Left ventricle myocardium inferior (tissue), 1 donor: ENCODE data around the gene MRGPRF. TPM values are rescaled to one million over a fixed set of nuclear protein-coding genes. Genes with fewer than 3 reads are reported as not detected.

ENCODE experiments used
- DNase-seq: peaks from one replicate; pipeline ENCODE4 v3.0.0-alpha.2; 2020
- H3K27ac ChIP-seq: fragments of 200-600 bp; replicated peaks from 2 replicates; pipeline ENCODE4 v1.8.0; 2021
- H3K27me3 ChIP-seq: fragments of 200-600 bp; 2 replicates; pipeline ENCODE4 v1.8.0; 2021; ENCODE audit warnings: low read depth
- H3K36me3 ChIP-seq: fragments of 200-600 bp; 2 replicates; pipeline ENCODE4 v1.8.0; 2021
- H3K4me1 ChIP-seq: fragments of 200-600 bp; 2 replicates; pipeline ENCODE4 v1.8.0; 2021
- H3K4me3 ChIP-seq: fragments of 200-600 bp; 2 replicates; pipeline ENCODE4 v1.8.0; 2021; ENCODE audit warnings: mild to moderate bottlenecking, moderate library complexity
- H3K9me3 ChIP-seq: fragments of 200-600 bp; replicated peaks from 2 replicates; pipeline ENCODE4 v1.8.0; 2021
- intact Hi-C: fragments of 100-400 bp; cut with micrococcal nuclease; formaldehyde crosslinking; loops from one replicate; pipeline ENCODE4 v1.11.0; 2022
- total RNA-seq: library from RNA; stranded (reverse); fragmentation: NEBNext Ultra II Directional; extraction: Animal tissue kit (Norgen Biotek cat#: 25700); gene quantifications from one replicate; pipeline ENCODE4 v1.2.1, GENCODE V29; 2021
- TF ChIP-seq, protein P1 (sequence below): fragments of 200-600 bp; IDR thresholded peaks from 2 replicates; pipeline ENCODE4 v1.8.0; 2021; ENCODE audit warnings: antibody characterized with exemption, mild to moderate bottlenecking, borderline replicate concordance
- donor health status: DM: no; HTN: yes; CAD: no; lungs with severe emphysema.

The MRGPRF gene
- total RNA-seq, 1 donor from 2014 or later = 3.9 TPM

DNA sequence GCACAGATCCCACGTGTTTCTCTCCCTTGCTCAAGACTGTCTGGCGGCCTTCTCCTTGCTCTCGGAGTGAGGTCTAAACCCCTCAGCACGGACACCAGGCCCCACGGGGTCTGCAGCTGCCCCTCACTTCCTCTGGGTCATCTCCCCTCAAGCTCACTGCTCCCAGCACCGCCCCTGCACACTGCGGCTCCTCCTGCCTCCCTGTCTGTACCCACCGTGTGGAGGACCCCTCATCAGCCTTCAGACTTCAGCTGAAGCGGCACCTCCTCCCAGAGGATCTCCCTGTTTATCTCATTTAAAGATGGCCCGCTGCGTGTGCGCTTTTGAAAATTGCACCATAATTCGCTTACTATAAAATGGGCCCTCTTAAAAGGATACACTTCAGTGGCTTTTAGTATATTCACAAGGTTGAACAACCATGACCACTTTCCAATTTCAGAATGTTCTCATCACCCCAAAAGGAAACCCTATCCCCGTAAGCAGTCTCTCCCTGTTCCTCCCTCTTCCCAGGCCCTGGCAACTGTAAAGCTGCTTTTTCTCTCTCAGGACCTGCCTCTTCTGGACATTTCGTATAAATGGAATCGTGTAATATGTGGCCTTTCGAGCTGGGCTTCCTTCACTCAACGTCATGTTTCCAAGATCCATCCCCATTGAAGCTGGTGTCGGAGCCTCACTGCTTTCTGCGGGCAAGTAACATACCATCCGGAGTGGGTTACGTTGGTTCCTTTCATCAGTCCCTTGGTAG, 21.2 kb upstream of the MRGPRF start:
- no peak for DNase-seq
- Histone ChIP-seq H3K27me3 (peaks cover 12% of the 10 kb centered on the region), H3K9me3 (no peaks in the 10 kb centered on the region), H3K27ac (no peak overlapping the region), H3K4me3 (no peak overlapping the region), H3K4me1 (peaks cover 5% of the 10 kb centered on the region), H3K36me3 (no peaks in the 10 kb centered on the region)
- TF ChIP-seq, protein P1, sequence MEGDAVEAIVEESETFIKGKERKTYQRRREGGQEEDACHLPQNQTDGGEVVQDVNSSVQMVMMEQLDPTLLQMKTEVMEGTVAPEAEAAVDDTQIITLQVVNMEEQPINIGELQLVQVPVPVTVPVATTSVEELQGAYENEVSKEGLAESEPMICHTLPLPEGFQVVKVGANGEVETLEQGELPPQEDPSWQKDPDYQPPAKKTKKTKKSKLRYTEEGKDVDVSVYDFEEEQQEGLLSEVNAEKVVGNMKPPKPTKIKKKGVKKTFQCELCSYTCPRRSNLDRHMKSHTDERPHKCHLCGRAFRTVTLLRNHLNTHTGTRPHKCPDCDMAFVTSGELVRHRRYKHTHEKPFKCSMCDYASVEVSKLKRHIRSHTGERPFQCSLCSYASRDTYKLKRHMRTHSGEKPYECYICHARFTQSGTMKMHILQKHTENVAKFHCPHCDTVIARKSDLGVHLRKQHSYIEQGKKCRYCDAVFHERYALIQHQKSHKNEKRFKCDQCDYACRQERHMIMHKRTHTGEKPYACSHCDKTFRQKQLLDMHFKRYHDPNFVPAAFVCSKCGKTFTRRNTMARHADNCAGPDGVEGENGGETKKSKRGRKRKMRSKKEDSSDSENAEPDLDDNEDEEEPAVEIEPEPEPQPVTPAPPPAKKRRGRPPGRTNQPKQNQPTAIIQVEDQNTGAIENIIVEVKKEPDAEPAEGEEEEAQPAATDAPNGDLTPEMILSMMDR = no peak
- intact Hi-C loops = no loop called here

DNA sequence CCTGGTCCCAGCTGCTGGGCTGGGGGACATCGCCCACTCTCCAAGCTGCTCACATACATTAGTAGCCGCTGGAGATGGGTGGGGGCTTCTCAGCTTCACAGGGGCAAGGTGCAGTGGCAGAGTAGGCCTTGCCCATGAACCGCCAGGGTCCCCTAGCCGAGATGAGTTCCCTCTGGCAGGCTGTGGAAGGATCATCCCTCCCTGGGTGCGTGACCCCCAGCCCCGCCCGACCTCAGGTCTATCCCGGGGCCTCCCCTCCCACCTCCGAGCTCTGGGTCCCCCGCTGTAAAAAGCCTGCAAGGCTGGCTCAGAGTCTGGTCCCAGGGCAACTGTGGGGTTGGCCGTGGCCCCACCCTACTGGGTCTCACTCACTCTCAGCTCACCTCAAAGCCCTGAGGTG, 20.4 kb upstream of the MRGPRF start:
- H3K4me1 ChIP-seq = peaks cover 5% of the 10 kb centered on the region
- peaks cover 12% of the 10 kb centered on the region for H3K27me3 ChIP-seq
- intact Hi-C loops = no loop called here
- TF ChIP-seq, protein P1 = no peak
- no peaks in the 10 kb centered on the region for H3K9me3 ChIP-seq
- H3K27ac ChIP-seq = no peak overlapping the region
- H3K4me3 ChIP-seq = no peak overlapping the region
- no peak for DNase-seq
- no peaks in the 10 kb centered on the region for H3K36me3 ChIP-seq

DNA sequence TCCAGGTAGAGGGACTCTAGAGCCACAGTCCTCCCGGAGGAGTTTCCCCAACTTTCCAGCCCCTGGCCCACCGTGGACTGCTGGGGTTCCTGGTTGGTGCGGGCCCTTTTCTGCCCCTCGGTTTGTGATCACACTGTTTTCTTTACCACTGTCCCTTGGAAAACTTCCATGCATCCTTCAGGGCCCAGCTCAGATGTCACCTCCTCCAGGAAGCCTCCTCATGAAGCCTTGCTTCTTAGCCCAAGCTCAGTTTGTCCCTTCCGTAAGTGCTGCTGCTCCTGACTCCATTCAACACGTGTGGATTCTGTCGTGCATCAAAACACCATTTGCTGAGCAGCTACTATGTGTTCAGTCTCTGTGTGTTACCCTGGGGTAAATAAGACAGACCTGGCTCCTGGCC, 19.8 kb upstream of the MRGPRF start:
- intact Hi-C loops = no loop called here
- no peak for DNase-seq
- Histone ChIP-seq H3K4me1 (peaks cover 5% of the 10 kb centered on the region), H3K9me3 (no peaks in the 10 kb centered on the region), H3K4me3 (no peak overlapping the region), H3K27me3 (peaks cover 12% of the 10 kb centered on the region), H3K27ac (no peak overlapping the region), H3K36me3 (no peaks in the 10 kb centered on the region)
- TF ChIP-seq, protein P1 = no peak

DNA sequence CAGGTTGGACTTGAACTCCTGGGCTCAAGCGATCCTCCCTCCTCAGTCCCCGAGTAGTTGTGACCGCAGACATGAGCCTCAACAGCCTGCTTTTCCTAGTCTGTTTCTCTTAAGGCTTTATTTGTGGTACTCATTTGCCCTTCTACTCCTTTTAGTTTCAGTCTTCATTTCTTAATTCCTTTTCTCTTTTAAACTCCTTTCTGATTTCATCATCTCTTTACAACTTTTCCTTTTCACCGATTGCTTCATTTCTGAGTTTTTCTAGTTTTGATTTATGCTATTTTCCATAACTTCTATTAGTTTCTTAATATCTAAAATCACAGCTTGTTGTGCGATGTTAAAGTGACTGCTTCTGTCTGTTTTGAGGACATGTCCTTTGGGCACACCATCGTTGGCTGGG, 17.3 kb upstream of the MRGPRF start:
- Histone ChIP-seq H3K9me3 (no peaks in the 10 kb centered on the region), H3K27ac (no peak overlapping the region), H3K4me3 (no peak overlapping the region), H3K4me1 (no peaks in the 10 kb centered on the region), H3K27me3 (peaks cover 3% of the 10 kb centered on the region), H3K36me3 (no peaks in the 10 kb centered on the region)
- intact Hi-C loops = no loop called here
- TF ChIP-seq, protein P1 = no peak
- DNase-seq = no peak

DNA sequence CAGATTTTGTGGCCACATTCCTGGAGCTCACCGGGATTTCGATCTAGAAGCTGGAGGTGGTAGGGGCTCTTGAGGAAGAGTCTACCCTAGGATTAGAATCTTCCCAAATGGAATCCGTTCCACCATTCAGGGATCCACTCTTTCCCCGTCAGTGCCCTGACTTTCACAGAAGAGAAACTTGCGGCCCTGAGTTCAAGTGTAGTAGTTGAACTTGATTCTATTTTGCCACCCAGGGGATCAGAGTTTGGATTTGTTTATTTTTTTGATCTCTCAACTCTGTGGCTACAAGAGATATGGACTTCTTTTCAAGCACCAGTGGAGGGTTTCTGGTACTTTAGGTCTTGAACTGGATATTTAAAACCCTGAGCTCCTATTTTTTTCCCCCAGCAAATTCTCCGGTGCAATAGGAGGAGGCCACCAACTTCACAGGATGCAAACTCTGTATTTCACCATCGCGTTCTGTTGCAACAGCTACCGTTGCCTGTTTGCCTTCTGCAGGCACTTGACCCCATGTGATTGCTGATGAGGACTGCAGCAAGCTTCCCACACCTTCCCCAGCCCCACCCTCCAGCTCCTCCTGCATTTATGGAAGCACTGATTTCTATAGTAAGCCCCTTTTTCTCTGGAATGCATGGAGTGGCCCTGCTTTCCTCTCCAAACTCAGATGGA, 14.8 kb upstream of the MRGPRF start:
- Histone ChIP-seq H3K9me3 (no peaks in the 10 kb centered on the region), H3K27me3 (no peaks in the 10 kb centered on the region), H3K36me3 (no peaks in the 10 kb centered on the region), H3K4me1 (no peaks in the 10 kb centered on the region), H3K4me3 (no peak overlapping the region), H3K27ac (no peak overlapping the region)
- TF ChIP-seq, protein P1 = no peak
- DNase-seq = no peak
- intact Hi-C loops = no loop called here
